DOHH2 (cell line): Measurements from ENCODE around the gene ZBTB9.

Experiments
- H3F3A ChIP-seq: fragments of 200-600 bp; sonication (generic), shearing (Covaris generic); 2 replicates; pipeline ENCODE4 v1.6.0; 2016; ENCODE audit warnings: antibody characterized with exemption, mild to moderate bottlenecking; ENCODE audit not compliant: control insufficient read depth, insufficient read depth
- H3K27ac ChIP-seq: fragments of 200-600 bp; sonication (generic); 2 replicates; pipeline ENCODE4 v1.5.1; 2014; ENCODE audit warnings: low read depth, mild to moderate bottlenecking, low read length, moderate library complexity
- H3K27me3 ChIP-seq: fragments of 200-600 bp; sonication (generic); 2 replicates; pipeline ENCODE4 v1.6.1; 2014; ENCODE audit warnings: mild to moderate bottlenecking, low read length, mixed read lengths; ENCODE audit not compliant: control insufficient read depth
- H3K36me3 ChIP-seq: fragments of 200-600 bp; sonication (generic); 2 replicates; pipeline ENCODE4 v1.6.1; 2014; ENCODE audit warnings: mild to moderate bottlenecking, low read length, moderate library complexity, mixed read lengths; ENCODE audit not compliant: control insufficient read depth
- H3K4me1 ChIP-seq: fragments of 200-600 bp; sonication (generic); 2 replicates; pipeline ENCODE4 v1.6.1; 2014; ENCODE audit warnings: mild to moderate bottlenecking, low read length, mixed read lengths; ENCODE audit not compliant: control insufficient read depth
- H3K4me2 ChIP-seq: fragments of 200-600 bp; sonication (generic); 2 replicates; pipeline ENCODE4 v1.6.0; 2014; ENCODE audit warnings: mild to moderate bottlenecking, low read length, moderate library complexity
- H3K4me3 ChIP-seq: fragments of 200-600 bp; sonication (generic); 2 replicates; pipeline ENCODE4 v1.5.1; 2014; ENCODE audit warnings: mild to moderate bottlenecking, low read length, mixed read lengths
- H3K79me2 ChIP-seq: fragments of 200-600 bp; sonication (generic); 2 replicates; pipeline ENCODE4 v1.6.1; 2014; ENCODE audit warnings: mild to moderate bottlenecking, low read length, mixed read lengths; ENCODE audit not compliant: control insufficient read depth
- H3K9me2 ChIP-seq: fragments of 200-600 bp; sonication (generic); replicated peaks from 2 replicates; pipeline ENCODE4 v1.6.1; 2014; ENCODE audit warnings: mild to moderate bottlenecking, low read length, mixed read lengths; ENCODE audit not compliant: control insufficient read depth
- H3K9me3 ChIP-seq: fragments of 200-600 bp; sonication (generic); 2 replicates; pipeline ENCODE4 v1.6.1; 2014; ENCODE audit warnings: antibody characterized with exemption, low read length, mixed read lengths; ENCODE audit not compliant: control insufficient read depth, insufficient read depth
- H4K20me1 ChIP-seq: fragments of 200-600 bp; sonication (generic); 2 replicates; pipeline ENCODE4 v1.6.0; 2014; ENCODE audit warnings: low read depth, mild to moderate bottlenecking, antibody characterized with exemption, low read length, moderate library complexity; ENCODE audit not compliant: control insufficient read depth, insufficient read depth
- EZH2phosphoT487 ChIP-seq: fragments of 200-600 bp; sonication (generic); IDR thresholded peaks from 2 replicates; pipeline ENCODE4 v1.6.1; 2017; ENCODE audit warnings: borderline replicate concordance, mild to moderate bottlenecking, antibody characterized with exemption, low read length, moderate library complexity, mixed read lengths
- TF ChIP-seq, protein P1 (sequence below): fragments of 200-600 bp; sonication (generic); IDR thresholded peaks from one replicate; pipeline ENCODE4 v1.5.1; 2014; ENCODE audit warnings: antibody characterized with exemption, mild to moderate bottlenecking, low read depth, low read length; ENCODE audit not compliant: poor library complexity, severe bottlenecking

ZBTB9 gene

DNA sequence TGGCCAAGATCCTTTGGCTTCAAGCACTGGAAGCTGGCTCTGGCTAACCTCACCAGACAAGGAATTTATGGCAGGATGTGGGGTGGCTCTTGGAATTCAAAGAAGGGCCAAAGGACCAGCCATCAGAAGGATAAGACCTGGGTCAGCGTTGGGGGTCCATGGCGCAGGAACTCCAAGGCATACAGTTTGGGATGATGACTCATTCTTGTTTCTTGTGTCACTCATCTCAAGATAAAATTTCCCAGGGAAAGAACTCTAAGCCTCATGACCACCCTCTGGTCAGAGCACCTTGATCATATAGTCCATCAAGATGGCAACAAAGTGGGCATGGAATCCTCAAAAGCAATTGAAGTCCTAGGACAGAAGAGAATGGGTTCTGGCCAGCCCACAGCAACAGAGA is 4.8 kb downstream of the ZBTB9 start:
- H3K36me3 ChIP-seq: peaks cover 19% of the 10 kb centered on the region
- no peaks in the 10 kb centered on the region for H3F3A ChIP-seq
- no peaks in the 10 kb centered on the region for H3K9me3 ChIP-seq
- H3K9me2 ChIP-seq: no peaks in the 10 kb centered on the region
- no peak overlapping the region for H3K4me2 ChIP-seq
- H3K4me3 ChIP-seq: no peak overlapping the region
- H3K27me3 ChIP-seq: no peaks in the 10 kb centered on the region
- TF ChIP-seq, protein P1, sequence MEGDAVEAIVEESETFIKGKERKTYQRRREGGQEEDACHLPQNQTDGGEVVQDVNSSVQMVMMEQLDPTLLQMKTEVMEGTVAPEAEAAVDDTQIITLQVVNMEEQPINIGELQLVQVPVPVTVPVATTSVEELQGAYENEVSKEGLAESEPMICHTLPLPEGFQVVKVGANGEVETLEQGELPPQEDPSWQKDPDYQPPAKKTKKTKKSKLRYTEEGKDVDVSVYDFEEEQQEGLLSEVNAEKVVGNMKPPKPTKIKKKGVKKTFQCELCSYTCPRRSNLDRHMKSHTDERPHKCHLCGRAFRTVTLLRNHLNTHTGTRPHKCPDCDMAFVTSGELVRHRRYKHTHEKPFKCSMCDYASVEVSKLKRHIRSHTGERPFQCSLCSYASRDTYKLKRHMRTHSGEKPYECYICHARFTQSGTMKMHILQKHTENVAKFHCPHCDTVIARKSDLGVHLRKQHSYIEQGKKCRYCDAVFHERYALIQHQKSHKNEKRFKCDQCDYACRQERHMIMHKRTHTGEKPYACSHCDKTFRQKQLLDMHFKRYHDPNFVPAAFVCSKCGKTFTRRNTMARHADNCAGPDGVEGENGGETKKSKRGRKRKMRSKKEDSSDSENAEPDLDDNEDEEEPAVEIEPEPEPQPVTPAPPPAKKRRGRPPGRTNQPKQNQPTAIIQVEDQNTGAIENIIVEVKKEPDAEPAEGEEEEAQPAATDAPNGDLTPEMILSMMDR: no peak
- TF ChIP-seq EZH2phosphoT487: no peak
- no peaks in the 10 kb centered on the region for H4K20me1 ChIP-seq
- peaks cover 24% of the 10 kb centered on the region for H3K79me2 ChIP-seq
- H3K27ac ChIP-seq: no peak overlapping the region
- H3K4me1 ChIP-seq: peaks cover 13% of the 10 kb centered on the region

DNA sequence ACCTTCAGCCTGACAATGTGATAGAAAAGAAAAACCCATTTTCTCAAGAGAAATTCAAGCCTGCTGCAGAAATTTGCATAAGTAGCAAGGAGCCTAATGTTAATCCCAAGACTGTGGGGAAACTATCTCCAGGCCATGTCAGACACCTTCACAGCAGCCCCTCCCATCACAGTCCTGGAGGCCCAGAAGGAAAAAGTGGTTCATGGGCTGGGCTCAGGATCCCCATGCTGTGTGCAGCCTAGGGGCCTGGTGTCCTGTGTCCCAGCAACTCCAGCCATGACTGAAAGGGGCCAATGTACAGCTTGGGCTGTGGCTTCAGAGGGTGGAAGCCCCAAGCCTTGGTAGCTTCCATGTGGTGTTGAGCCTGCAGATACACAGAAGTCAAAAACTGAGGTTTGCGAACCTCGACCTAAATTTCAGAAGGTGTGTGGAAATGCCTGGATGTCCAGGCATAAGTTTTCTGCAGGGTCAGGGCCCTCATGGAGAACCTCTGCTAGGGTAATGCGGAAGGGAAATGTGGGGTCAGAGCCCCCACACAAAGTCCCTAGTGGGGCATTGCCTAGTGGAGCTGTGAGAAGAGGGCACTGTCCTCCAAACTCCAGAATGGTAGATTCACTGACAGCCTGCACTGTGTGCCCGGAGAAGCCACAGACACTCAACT is 11.8 kb downstream of the ZBTB9 start:
- H3K9me2 ChIP-seq: no peaks in the 10 kb centered on the region
- no peaks in the 10 kb centered on the region for H3K36me3 ChIP-seq
- TF ChIP-seq, protein P1: no peak
- no peak for TF ChIP-seq EZH2phosphoT487
- H3K4me2 ChIP-seq: no peak overlapping the region
- H3K4me3 ChIP-seq: no peak overlapping the region
- H3K27ac ChIP-seq: no peak overlapping the region
- H3K4me1 ChIP-seq: peaks cover 5% of the 10 kb centered on the region; the same call in 1 of the 2 replicates
- no peaks in the 10 kb centered on the region for H3F3A ChIP-seq
- H3K79me2 ChIP-seq: no peaks in the 10 kb centered on the region
- no peaks in the 10 kb centered on the region for H3K27me3 ChIP-seq
- H3K9me3 ChIP-seq: no peaks in the 10 kb centered on the region
- H4K20me1 ChIP-seq: no peaks in the 10 kb centered on the region

DNA sequence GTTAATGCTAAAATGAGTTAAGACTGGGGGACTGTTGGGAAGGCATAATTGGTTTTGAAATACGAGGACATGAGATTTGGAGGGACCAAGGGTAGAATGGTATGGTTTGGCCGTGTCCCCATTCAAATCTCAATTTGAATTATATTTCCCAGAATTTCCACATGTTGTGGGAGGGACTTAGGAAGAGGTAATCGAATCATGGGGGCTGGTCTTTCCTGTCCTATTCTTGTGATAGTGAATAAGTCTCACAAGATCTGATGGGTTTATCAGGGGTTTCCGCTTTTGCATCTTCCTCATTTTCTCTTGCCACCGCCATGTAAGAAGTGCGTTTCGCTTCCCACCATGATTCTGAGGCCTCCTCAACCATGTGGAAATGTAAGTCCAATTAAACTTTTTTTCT is 12.7 kb downstream of the ZBTB9 start:
- TF ChIP-seq EZH2phosphoT487: no peak
- TF ChIP-seq, protein P1: no peak
- H3K4me1 ChIP-seq: peaks cover 5% of the 10 kb centered on the region; the same call in 1 of the 2 replicates

More for the DNA sequence above, 12.7 kb downstream of the ZBTB9 start:
- Histone ChIP-seq H4K20me1 (no peaks in the 10 kb centered on the region), H3K36me3 (no peaks in the 10 kb centered on the region), H3K9me2 (no peaks in the 10 kb centered on the region), H3K79me2 (no peaks in the 10 kb centered on the region), H3K27me3 (no peaks in the 10 kb centered on the region), H3K9me3 (no peaks in the 10 kb centered on the region), H3F3A (no peaks in the 10 kb centered on the region), H3K4me2 (no peak overlapping the region), H3K27ac (no peak overlapping the region), H3K4me3 (no peak overlapping the region)
